Ishikawa (cell line): ENCODE measurements around the gene CCDC106.

Experiments
- CEBPB ChIP-seq: IDR thresholded peaks from 2 replicates; pipeline ENCODE4 v1.6.1; 2012
- CREB1 ChIP-seq: IDR thresholded peaks from 2 replicates; pipeline ENCODE4 v1.6.1; 2012; ENCODE audit warnings: low read depth
- EGR1 ChIP-seq: IDR thresholded peaks from 2 replicates; pipeline ENCODE4 v1.6.1; 2012
- EP300 ChIP-seq: IDR thresholded peaks from 2 replicates; pipeline ENCODE4 v1.6.1; 2012; ENCODE audit warnings: borderline replicate concordance
- RAD21 ChIP-seq: IDR thresholded peaks from 2 replicates; pipeline ENCODE4 v1.6.1; 2012; ENCODE audit warnings: low read depth
- TAF1 ChIP-seq: IDR thresholded peaks from 2 replicates; pipeline ENCODE4 v1.6.1; 2012; ENCODE audit warnings: low read depth, mild to moderate bottlenecking

- TF ChIP-seq EGR1 = no peak
- no peak for TF ChIP-seq CREB1
- TF ChIP-seq EP300 = no peak
- no peak for TF ChIP-seq RAD21
- no peak for TF ChIP-seq CEBPB
- no peak for TF ChIP-seq TAF1
These were observed 25.6 kb upstream of the CCDC106 start for GRCh38 chr19:55622242-55622969.
